ENCODE results near the gene KIF1A. TPM values are rescaled to one million over a fixed set of nuclear protein-coding genes. Genes with fewer than 3 reads are reported as not detected.

KIF1A gene
- total RNA-seq, 2 donors from 2014 or later = 2.1 to 2.2 TPM

- intact Hi-C loops (cut with DNase I, micrococcal nuclease) = no loop called here
- peak in 1 of 2 donors; percentile 26 for DNase-seq
- no peak for ATAC-seq
Measured at GRCh38 chr2:240831594-240832204, 11.7 kb upstream of the KIF1A start.

- intact Hi-C loops (cut with DNase I, micrococcal nuclease) = no loop called here
- DNase-seq (no peak), ATAC-seq (no peak)
Measured at GRCh38 chr2:240825476-240825875, 5.5 kb upstream of the KIF1A start.

GRCh38 chr2:240823449-240824336 is 3.7 kb upstream of the KIF1A start:
- intact Hi-C loops (cut with DNase I, micrococcal nuclease) = no loop called here
- DNase-seq = no peak
- ATAC-seq = no peak

- intact Hi-C loops (cut with DNase I, micrococcal nuclease) = no loop called here
Measured at GRCh38 chr2:240822280-240822847, 2.3 kb upstream of the KIF1A start.

GRCh38 chr2:240821429-240821778 is 1.4 kb upstream of the KIF1A start:
- ATAC-seq = no peak
- intact Hi-C loops (cut with DNase I, micrococcal nuclease) = no loop called here

More at GRCh38 chr2:240822280-240822847, 2.3 kb upstream of the KIF1A start:
- ATAC-seq (no peak), DNase-seq (no peak)

GRCh38 chr2:240820607-240821428 is 799 bp upstream of the KIF1A start:
- DNase-seq = no peak
- no peak for ATAC-seq
- intact Hi-C loops (cut with DNase I, micrococcal nuclease) = no loop called here

More at GRCh38 chr2:240821429-240821778, 1.4 kb upstream of the KIF1A start:
- DNase-seq = no peak

- no peak for ATAC-seq
- intact Hi-C loops (cut with DNase I, micrococcal nuclease) = no loop called here
- no peak for DNase-seq
Measured at GRCh38 chr2:240819126-240819857, 727 bp downstream of the KIF1A start.

- no peak for ATAC-seq
- intact Hi-C loops (cut with DNase I, micrococcal nuclease) = no loop called here
- DNase-seq = peak in 1 of 2 donors; percentile 12
Measured at GRCh38 chr2:240818293-240819125, 1.5 kb downstream of the KIF1A start.

- intact Hi-C loops (cut with DNase I, micrococcal nuclease) = no loop called here
- DNase-seq (peak in 1 of 2 donors; percentile 18), ATAC-seq (no peak)
Measured at GRCh38 chr2:240817496-240818292, 2.3 kb downstream of the KIF1A start.

GRCh38 chr2:240816584-240817495 is 3.2 kb downstream of the KIF1A start:
- ATAC-seq (no peak), DNase-seq (peak in 1 of 2 donors; percentile 12)
- intact Hi-C loops (cut with DNase I, micrococcal nuclease) = no loop called here

GRCh38 chr2:240815761-240816583 is 4.0 kb downstream of the KIF1A start:
- intact Hi-C loops (cut with DNase I, micrococcal nuclease) = no loop called here
- ATAC-seq (no peak), DNase-seq (peak in 1 of 2 donors; percentile 2)

- intact Hi-C loops (cut with DNase I, micrococcal nuclease) = no loop called here
- DNase-seq (peak in 1 of 2 donors; percentile 7), ATAC-seq (no peak)
Measured at GRCh38 chr2:240814946-240815760, 4.9 kb downstream of the KIF1A start.

GRCh38 chr2:240814280-240814679 is 5.7 kb downstream of the KIF1A start:
- DNase-seq = no peak
- ATAC-seq = no peak
- intact Hi-C loops (cut with DNase I, micrococcal nuclease) = no loop called here

GRCh38 chr2:240813231-240813921 is 6.6 kb downstream of the KIF1A start:
- ATAC-seq = no peak
- intact Hi-C loops (cut with DNase I, micrococcal nuclease) = no loop called here
- DNase-seq = peak in 1 of 2 donors; percentile 16

Data from left colon (tissue), 2 donors.